Esophagus mucosa (tissue), 1 donor: Measurements from ENCODE around the gene STAT2. TPM values are rescaled to one million over a fixed set of nuclear protein-coding genes. Genes with fewer than 3 reads are reported as not detected.
"Not testable (repeated sequence)": the region's sequence is repeated elsewhere in the genome, so short reads cannot be mapped to it uniquely, and the experiment has no call there.

Experiments
- ATAC-seq: fragments of 200-7000 bp; cut with Tn5 transposase; one replicate; pipeline ENCODE4 v1.9.1; 2020
- total RNA-seq: library from RNA; stranded (reverse); gene quantifications from one replicate; pipeline ENCODE4 v1.2.4, GENCODE V29; 2023
- donor health status: DM: yes; HTN: yes; CAD: no.

Gene STAT2
- total RNA-seq, 1 donor from 2014 or later = 54.5 TPM

DNA sequence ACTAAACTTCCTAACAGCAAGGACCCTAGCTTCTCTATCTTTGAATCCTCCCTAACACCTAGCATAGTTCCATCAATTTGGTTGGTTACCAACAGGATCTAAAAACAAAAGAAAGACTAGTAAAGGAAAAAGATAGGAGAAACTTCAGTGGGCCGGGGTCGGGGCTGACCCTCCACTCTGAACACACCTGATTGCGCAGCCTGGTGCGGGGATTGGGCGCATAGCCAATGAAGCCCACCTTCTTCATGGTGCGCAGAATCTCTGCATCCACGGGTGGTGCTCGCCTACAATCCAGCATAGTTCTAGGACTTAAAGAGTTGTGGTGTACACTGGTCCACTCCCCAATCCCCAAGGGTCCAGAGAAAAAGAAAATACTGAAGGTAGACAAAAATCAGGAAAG lies 33.8 kb downstream of the STAT2 start:
- ATAC-seq = no peak

DNA sequence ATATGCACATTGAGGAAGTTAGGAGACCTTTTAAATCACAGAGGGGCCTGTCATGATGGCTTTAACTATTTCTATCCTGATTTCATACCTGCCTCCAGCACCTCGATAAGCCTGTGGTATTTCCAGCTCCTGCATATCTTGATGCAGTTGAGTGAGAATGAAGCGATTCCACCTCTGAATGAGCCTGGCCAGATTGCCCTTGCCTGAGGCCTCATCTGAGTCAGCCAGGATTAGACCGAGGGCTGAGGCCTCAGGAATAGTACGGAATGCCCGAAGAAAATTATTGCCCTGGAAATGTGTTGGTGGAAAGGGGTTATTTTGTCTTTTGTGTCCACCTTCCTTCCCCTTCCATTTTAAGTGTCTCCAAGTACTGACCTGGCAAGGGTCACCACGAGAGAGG lies 35.7 kb downstream of the STAT2 start:
- no peak for ATAC-seq

DNA sequence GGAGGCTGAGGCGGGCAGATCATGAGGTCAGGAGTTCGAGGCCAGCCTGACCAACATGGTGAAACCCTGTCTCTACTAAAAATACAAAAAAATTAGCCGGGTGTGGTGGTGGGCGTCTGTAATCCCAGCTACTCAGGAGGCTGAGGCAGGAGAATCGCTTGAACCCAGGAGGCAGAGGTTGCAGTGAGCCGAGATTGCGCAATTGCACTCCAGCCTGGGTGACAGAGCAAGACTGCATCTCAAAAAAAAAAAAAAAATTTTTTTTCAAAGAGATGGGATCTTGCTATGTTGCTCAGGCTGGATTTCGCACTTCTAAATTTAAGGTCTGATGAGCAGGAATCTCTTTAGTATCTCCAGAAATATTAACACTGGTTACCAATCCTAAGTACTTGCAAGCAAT lies 38.3 kb downstream of the STAT2 start:
- ATAC-seq = not testable (repeated sequence)

DNA sequence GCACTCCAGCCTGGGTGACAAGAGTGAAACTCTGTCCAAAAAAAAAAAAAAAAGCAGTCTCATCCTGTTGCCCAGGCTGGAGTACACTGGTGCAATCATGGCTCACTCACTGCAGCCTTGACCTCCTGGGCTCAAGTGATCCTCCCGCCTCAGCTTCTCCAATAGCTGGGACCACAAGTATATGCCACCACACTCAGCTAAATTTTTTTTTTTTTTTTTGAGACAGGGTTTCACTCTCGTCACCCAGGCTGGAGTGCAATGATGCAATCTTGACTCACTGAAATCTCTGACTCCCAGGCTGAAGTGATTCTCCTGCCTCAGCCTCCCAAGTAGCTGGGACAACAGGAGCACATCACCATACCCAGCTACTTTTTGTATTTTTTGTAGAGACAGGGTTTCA lies 38.9 kb downstream of the STAT2 start:
- ATAC-seq = no peak

DNA sequence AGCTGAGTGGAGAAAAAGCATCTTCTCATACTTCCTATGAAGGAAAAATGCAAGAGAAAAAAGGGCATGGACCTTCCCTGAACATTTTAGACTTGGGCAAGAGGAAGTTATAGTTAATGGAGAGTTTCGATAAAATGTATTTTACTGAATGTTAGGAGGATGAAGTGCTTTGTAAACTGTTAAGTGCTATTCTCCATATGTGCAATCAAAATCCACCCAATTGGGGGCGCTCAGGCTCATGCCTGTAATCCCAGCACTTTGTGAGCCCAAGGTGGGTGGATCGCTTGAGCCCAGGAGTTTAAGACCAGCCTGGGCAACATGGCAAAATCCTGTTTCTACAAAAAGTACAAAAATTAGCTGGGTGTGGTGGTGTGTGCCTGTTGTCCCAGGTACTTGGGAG lies 42.2 kb downstream of the STAT2 start:
- no peak for ATAC-seq

DNA sequence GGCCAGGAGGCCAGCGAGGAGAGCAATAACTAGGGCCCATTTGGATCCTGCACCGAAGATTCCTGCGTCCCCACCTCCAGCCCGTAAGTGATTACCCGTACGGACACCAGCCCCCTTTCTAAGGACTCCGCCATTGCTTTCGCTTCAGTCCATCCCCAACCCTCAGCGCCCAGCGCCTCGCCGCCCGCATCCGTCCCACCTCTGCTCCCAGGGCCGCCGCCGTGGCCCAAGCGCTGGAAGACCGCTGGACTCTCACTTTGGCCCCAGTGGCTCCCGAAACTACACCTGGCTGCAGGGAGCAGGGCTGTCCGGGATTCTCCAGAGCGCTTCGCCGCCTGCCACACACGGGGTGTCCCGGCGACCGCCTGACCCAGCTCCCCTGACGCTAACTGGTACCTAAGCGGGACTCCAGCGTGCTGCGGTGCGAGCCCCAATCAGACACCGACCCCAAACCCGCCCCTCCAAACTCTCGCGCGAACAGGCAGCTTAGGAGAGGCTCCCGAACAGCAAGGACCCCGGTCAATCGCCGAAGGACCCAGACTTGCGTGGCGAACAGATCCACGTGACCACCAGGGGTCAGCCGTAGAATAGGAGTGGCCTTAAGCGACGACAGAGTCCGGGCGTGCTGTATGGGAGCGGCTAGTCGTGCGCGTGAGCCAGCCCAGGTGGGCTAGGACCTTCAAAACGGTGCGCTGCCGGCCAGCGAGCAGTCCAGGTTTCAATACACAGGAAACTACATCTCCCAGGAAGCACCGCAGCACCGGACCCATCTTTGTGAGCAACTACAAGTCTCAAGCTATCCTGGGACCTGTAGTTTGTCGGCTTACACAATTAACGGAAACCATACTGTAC lies 44.1 kb downstream of the STAT2 start, which contains the start of gene CNPY2:
Gene CNPY2, minus strand, starts transcription at position 367 of the 852 bp plus-strand sequence. CDS start 771 bp downstream, outside the sequence.
- peak; percentile 93 for ATAC-seq

DNA sequence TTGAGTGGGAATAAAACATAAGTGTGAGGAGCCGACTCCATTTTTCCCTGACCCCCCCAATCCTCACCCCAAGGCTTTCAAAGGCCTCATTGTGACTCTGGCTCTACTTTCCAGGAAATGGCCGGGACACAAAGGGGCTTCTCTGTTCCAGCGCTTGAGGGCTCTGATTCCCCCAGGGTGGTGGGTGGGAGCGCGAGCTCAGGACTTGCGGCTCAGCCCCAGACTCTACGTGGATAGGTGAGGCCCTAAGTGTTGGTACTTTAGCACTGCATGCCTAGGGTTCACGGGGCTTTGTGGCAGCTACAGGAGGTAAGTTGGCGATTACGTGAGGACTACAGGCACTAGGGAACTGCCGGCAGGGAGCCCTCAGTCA lies 44.7 kb downstream of the STAT2 start:
- ATAC-seq = peak; percentile 31

DNA sequence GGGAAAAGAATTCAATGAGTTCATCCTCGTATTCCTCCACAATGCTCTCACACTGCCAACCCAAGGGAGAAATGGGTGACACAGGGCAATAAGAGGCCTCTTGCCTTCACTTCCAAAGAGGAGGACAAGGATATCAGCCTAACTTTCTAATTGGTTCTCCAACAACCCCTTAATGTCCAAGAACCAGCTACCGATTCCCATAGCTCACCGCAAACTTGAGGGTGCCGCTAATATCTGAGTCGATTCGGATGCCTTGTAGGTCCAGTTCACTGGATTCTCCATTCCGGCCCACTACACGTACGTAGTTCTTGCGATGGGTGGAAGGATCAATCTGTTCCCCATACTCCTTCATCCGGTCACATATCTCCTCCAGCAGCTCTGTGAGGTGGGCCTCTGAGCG lies 48.9 kb downstream of the STAT2 start:
- no peak for ATAC-seq

DNA sequence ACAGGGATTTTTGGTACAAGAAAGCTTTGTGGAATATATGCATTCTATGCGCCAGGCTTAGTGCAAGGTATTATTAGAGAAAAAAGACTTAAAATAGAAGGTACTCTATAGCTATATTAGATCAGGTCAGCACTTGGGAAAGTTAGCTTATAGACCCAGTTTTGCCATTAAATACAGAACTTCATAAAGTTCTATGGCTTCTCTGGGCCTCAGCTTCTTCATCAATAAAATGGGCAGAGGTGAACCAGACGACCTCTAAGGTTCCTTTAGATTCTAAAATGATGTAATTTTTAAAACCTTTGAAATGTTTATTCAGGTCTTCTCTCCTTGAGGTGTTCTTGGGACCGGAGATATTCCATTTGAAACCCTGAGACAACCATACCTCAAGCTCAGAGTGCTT lies 51.2 kb downstream of the STAT2 start:
- ATAC-seq = no peak

DNA sequence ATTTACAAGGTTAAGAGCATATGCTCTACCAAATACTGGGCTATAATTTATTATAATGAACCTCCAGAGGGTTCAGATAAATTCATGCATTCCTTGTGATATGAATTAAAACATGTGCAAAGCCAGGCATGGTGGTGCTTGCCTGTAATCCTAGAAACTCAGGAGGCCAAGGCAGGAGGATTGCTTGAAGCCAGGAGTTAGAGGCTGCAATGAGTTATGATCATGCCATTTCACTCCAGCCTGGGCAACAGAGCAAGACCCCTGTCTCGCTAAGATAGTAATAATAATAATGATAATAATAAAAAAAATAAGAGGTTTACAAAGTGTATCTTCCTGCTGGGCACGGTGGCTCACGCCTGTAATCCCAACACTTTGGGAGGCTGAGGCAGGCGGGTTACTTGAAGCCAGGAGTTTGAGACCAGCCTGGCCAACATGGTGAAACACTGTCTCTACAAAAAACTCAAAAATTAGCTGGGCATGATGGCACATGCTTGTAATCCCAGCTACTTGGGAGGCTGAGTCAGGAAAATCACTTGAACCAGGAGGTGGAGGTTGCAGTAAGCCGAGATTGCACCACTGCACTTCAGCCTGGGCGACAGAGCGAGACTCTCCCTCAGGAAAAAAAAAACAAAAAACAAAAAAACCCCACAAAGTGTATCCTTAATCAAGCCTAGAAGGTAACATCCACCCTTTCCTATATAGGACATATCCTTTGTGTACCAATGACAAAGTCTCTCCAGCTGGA lies 52.5 kb downstream of the STAT2 start:
- ATAC-seq = no peak

DNA sequence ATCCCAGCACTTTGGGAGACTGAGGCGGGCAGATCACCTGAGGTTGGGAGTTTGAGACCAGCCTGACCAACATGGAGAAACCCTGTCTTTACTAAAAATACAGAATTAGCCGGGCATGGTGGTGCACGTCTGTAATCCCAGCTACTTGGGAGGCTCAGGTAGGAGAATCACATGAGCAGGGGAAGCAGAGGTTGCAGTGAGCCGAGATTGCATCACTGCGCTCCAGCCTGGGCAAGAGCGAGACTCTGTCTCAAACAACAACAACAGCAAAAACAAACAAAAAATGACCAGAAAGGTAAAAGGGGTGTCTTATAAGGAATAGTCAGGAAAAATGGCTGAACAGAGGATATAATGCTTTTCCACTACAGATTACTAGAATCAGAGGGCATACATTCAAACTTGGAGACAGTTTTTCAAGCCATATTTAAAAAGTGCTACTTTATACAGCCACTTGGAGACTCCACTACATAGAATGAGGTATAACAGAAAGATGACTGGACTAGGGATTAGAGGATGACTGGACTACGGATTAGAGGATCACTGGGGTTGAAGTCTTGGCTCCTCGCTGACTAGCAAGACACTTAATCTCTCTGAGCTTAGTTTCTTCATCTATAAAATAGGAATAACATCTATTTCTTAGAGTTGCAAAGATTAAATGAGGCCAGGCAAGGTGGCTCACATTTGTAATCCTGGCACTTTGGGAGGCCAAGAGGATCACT lies 54.9 kb downstream of the STAT2 start:
- no peak for ATAC-seq

DNA sequence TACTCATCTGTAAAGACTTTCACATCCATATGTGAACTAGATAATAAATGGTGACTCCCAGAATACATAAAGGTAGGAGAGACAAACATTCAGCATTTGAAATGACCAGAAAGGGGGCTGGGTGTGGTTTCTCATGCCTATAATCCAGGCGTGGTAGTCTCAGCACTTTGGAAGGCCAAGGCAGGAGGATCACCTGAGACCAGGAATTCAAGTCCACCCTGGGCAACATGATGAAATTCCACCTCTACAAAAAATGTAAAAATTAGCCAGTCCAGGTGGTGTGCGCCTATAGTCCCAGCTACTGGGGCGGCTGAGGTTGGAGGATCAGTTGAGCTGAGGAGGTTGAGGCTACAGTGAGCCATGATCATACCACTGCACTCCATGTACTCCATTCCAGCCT lies 55.6 kb downstream of the STAT2 start:
- ATAC-seq = no peak

DNA sequence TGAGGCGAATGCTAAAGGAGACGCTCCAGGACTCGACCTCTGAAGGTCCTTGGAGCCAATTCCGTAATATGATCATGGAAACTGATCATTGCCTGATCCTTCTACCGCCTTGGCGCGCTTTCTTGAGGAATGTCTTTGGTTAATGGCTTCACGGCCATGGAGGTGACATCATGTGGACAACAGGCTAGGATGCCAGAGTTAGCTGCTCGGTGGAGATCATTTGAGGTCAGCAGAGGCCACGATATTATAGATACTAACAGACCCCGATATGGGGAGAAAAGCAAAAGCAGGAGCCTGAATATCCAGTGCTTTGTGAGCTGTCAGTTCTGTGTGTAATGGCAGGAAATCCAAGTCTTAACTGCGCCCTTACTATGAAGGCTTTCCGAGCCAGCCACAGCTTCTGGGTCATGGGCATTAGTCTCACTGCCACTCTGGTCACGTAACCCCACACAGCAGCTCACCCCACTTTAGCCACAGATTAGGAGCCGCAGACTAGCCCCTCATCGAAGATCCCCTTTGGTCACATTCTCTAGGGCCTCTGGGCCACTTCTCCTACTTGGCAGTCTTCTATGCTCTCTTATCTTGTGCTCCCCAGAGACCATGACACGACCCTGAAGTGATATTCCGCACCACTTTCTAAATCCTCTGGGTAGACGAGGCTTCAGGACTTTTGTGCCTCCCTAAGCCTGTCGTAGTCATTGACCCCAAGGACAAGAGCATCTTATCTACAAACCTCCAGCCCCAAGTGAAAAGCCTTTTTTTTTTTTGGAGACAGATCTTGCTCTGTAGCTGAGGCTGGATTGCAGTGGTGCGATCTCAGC lies 59.1 kb downstream of the STAT2 start:
- peak; percentile 1 for ATAC-seq

DNA sequence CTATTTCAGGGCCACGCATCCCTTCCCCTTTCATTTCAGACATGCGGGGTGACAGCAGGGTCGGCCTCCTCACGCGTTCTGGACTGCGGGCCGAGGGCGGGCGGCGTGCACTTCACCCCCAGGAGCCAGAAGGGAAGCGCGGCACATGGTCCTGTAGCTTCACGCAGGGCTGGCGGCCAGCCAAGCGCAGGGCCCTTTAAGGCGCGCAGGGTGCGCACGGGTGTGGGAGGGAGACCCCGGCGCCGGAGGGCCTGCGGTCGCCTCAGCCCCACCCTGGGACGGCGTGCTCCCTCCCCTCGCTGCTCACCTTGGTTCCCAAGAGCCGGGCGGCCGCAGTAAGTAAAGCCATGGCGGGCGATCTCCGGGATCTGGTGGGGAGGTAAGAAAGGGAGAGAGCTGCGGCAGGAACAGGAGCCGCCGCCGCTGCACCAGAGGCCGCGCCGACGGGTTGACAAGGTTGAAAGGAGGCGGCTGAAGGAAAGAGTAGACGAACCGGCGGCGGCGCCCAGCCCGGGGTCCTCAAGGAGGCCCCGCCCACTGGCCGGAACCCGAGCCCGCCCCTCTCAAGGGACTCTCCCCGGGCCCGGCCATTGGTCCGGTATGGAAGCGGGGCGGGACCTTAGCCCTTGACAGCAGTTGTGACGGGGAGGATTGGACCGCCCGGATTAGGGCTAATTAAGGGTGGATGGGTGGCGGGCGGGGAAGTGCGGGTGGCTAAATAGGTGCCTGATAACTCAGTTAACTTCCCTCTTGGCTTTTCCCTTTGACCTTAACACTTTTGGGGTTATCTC lies 59.9 kb downstream of the STAT2 start, which contains the start of gene CS:
Gene CS, minus strand, starts transcription at position 478 of the 791 bp plus-strand sequence. Its CDS starts 129 bp downstream, at position 349.
- peak; percentile 99 for ATAC-seq

DNA sequence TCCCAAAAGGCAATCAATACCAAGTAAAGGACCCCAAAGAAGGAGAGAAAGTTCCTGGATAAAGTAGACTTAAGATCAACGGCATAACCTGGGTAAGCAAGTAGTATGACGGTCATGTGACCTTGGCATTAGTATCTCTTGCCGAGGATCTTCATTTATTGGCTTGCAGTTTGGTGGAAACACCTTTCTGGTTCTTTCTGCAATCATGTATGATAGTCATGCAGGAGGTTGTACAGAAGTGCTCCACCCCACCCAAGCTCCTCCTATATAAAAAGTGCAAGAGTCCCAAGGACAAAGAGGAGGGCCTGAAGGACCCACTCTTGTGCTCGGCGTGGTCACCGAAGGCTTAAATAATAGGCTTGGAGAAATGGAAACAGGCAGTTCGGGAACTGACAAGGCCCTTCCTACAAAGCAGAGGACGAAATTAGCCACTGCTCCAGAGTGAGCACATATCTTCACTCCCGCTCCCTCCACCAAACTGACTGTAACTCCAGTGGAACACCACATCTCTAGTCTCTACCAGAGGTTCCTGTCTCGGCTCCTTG lies 60.5 kb downstream of the STAT2 start:
- peak; percentile 44 for ATAC-seq

DNA sequence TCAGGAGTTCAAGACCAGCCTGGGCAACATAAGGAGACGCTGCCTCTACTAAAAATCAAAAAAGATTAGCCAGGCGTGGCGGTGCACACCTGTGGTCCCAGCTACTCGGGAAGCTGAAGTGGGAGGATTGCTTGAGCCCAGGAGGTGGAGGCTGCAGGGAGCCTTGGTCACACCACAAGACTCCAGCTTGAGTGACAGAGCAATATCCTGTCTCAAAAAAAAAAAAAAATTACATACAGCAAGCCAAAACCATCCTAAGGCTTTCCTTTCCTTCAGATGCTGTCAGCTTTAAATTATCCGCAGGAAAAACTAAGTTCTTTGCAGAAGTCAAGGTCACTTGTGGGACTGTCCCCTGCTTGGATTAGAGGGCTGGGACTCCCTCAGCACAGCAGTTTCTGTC lies 61.1 kb downstream of the STAT2 start:
- ATAC-seq = no peak

DNA sequence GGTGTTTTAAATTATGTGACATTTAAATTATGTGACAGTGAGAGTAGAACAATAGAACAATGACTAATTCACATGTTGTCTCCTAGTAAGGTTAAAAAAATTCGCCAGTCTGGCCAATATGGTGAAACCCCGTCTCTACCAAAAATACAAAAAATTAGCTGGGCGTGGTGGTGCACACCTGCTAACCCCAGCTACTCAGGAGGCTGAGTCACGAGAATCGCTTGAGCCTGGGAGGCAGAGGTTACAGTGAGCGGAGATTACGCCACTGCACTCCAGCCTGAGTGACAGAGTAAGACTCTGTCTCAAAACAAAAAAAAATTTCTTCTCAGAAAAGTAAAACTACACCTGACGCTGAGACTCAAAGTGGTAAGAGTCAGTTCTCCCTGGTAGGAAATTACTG lies 62.5 kb downstream of the STAT2 start:
- no peak for ATAC-seq

DNA sequence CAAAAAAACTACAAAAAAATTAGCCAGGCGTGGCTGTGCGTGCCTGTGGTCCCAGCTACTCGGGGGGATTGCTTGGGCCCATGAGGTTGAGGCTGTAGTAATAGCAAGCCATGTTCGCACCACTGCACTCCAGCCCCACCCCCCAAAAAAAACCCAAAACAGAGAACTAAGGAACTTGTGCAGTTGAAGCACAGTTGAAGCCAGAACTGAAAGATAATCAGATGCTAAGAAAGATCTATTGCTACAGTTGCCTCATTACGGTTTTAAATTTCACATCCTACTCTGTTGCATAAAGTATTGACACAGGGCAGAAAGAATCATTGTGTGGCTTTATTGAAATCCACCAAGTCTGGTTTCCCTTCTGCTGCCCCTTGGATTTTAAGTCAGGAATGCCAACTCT lies 63.6 kb downstream of the STAT2 start:
- ATAC-seq = no peak

DNA sequence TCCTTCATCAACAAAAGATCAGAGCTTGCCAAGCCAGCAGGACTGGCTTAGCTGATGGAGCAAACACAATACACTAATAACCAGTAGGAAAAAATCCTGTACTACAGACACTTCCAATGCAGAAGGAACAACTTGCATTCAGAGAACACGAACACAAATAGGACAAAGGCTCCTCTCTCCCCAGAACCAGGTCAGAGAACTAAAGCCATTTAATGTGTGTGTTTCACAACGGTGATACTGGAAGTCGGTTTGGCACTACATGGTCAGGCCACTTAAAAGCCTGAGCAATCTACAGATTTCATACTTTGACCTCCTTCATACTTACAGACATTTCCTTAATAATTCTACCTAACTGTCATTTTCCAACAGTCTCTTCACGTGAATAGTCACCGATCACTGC lies 66.1 kb downstream of the STAT2 start:
- no peak for ATAC-seq
